Peyer's patch (tissue), 4 donors: ENCODE results near the gene PLCXD3.

Experiments used
- CTCF ChIP-seq, 6 experiments: fragments of 450-650 bp in 4 of 6; fragments of 200-600 bp in 2 of 6; sonication (generic) in 1 of 6; IDR thresholded peaks; one replicate each; pipeline ENCODE4 v1.5.1; 2017 to 2019; ENCODE audit warnings: antibody characterized with exemption in 6 of 6, mild to moderate bottlenecking in 3 of 6, moderate library complexity in 1 of 6
- POLR2A ChIP-seq, 2 donors: fragments of 450-650 bp; IDR thresholded peaks; one replicate each; pipeline ENCODE4 v1.5.1; 2017; ENCODE audit warnings: antibody characterized with exemption in 2 of 2, mild to moderate bottlenecking in 2 of 2, moderate library complexity in 2 of 2

DNA sequence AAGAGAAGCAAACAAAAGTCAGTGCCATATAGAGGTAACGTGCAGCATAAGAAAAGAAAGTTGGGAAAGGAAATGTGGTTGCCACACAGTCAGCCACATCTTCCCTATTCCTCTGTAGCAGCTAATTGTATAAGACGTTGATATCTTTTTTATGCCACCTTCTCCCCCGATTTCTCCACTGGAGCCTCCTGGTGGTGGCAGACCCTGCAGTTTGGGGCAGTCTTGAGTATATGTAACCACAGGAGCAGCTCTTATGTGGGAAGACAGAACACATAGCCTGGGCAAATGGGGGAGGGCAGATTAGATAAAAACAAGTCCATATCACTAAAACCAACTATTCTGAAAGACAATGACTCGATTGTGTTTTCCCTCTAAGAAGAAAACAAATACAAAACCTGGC lies 99.7 kb downstream of the PLCXD3 start:
- TF ChIP-seq CTCF (IDR thresholded peaks at IDR 0.05) = no peak
- no peak for TF ChIP-seq POLR2A (IDR thresholded peaks at IDR 0.05)
